Fibroblast of lung (primary cell): ENCODE results near the gene SUMF2. TPM values are rescaled to one million over a fixed set of nuclear protein-coding genes. Genes with fewer than 3 reads are reported as not detected.
"Not testable (repeated sequence)": the region's sequence is repeated elsewhere in the genome, so short reads cannot be mapped to it uniquely, and the experiment has no call there.

ENCODE experiments used
- DNase-seq, 2 donors: peaks; one replicate each; pipeline versions ENCODE4 v3.0.0 to v3.0.0-alpha.2; 2010; ENCODE audit warnings: low read depth in 2 of 2
- H2AFZ ChIP-seq: 2 replicates; pipeline ENCODE4 v1.5.1; 2012; ENCODE audit warnings: low read length, control low read depth, inconsistent platforms
- H3K27ac ChIP-seq: 2 replicates; pipeline ENCODE4 v1.5.1; 2011; ENCODE audit warnings: low read length, control low read depth; ENCODE audit not compliant: insufficient read depth
- H3K27me3 ChIP-seq: 2 replicates; pipeline ENCODE4 v1.5.1; 2011; ENCODE audit warnings: mild to moderate bottlenecking, low read length; ENCODE audit not compliant: control insufficient read depth, insufficient read depth
- H3K36me3 ChIP-seq: 2 replicates; pipeline ENCODE4 v1.5.1; 2011; ENCODE audit warnings: low read length; ENCODE audit not compliant: control insufficient read depth, insufficient read depth
- H3K4me1 ChIP-seq: 2 replicates; pipeline ENCODE4 v1.5.1; 2011; ENCODE audit warnings: low read length; ENCODE audit not compliant: control insufficient read depth, insufficient read depth; ENCODE audit errors: extremely low read depth
- H3K4me2 ChIP-seq: 2 replicates; pipeline ENCODE4 v1.5.1; 2011; ENCODE audit warnings: low read length, control low read depth; ENCODE audit not compliant: insufficient read depth; ENCODE audit errors: extremely low read depth
- H3K4me3 ChIP-seq, 4 experiments: fragments of 200-600 bp in 1 of 4; sonication (generic) in 1 of 4; replicated peaks in 1 of 4; 2 replicates each; pipeline ENCODE4 v1.5.1; 2011 to 2016; ENCODE audit warnings: low read length in 4 of 4, low read depth in 3 of 4, mild to moderate bottlenecking in 3 of 4, control low read depth in 2 of 4, inconsistent platforms in 1 of 4, mixed read lengths in 1 of 4; ENCODE audit not compliant: insufficient read depth in 1 of 4; ENCODE audit errors: control extremely low read depth in 1 of 4
- H3K79me2 ChIP-seq: 2 replicates; pipeline ENCODE4 v1.5.1; 2012; ENCODE audit warnings: mild to moderate bottlenecking, low read length, inconsistent platforms; ENCODE audit not compliant: control insufficient read depth, insufficient read depth
- H3K9ac ChIP-seq: 2 replicates; pipeline ENCODE4 v1.5.1; 2011; ENCODE audit warnings: mild to moderate bottlenecking, low read length, control low read depth; ENCODE audit not compliant: insufficient read depth
- H3K9me3 ChIP-seq: 2 replicates; pipeline ENCODE4 v1.5.1; 2012; ENCODE audit warnings: low read depth, low read length; ENCODE audit not compliant: control insufficient read depth, insufficient read depth
- H4K20me1 ChIP-seq: 2 replicates; pipeline ENCODE4 v1.5.1; 2011; ENCODE audit warnings: low read length; ENCODE audit not compliant: control insufficient read depth, insufficient read depth; ENCODE audit errors: extremely low read depth
- CTCF ChIP-seq, 2 donors: IDR thresholded peaks in 1 of 2; conservative IDR thresholded peaks in 1 of 2; 1 replicate in 1 of 2; 2 replicates in 1 of 2; pipeline ENCODE4 v1.5.1; 2011 to 2012; ENCODE audit warnings: low read length in 2 of 2, control low read depth in 1 of 2, inconsistent platforms in 1 of 2, low read depth in 1 of 2, mild to moderate bottlenecking in 1 of 2
- EZH2 ChIP-seq: IDR thresholded peaks from 2 replicates; pipeline ENCODE4 v1.5.1; 2012; ENCODE audit warnings: low read length, control low read depth, mild to moderate bottlenecking; ENCODE audit errors: missing control alignments
- polyA plus RNA-seq, 2 donors: library from polyadenylated mRNA; depleted of rRNA in 1 of 2; stranded (reverse) in 1 of 2; unstranded in 1 of 2; fragments of >200 nt; gene quantifications; 2 replicates each; pipeline ENCODE4 v1.2.1, GENCODE V29; 2011 to 2012; ENCODE audit warnings: missing spikeins in 1 of 2
- total RNA-seq: library from RNA; depleted of rRNA; stranded (reverse); fragments of >200 nt; gene quantifications from 2 replicates; pipeline ENCODE4 v1.2.1, GENCODE V29; 2014

SUMF2 gene
- total and polyA plus RNA-seq, 2 donors (not counting 1 experiment from before 2014, with no cell fraction given), result 118 to 229 TPM

GRCh38 chr7:56030340-56030739, 33.7 kb upstream of the SUMF2 start:
- Histone ChIP-seq H3K9me3 (no peaks in the 10 kb centered on the region), H3K36me3 (no peaks in the 10 kb centered on the region), H3K4me2 (no peak overlapping the region), H4K20me1 (no peaks in the 10 kb centered on the region), H3K27ac (no peak overlapping the region), H3K4me3 (no peak overlapping the region), H3K4me1 (no peaks in the 10 kb centered on the region), H3K79me2 (no peaks in the 10 kb centered on the region), H3K9ac (no peak overlapping the region), H3K27me3 (no peaks in the 10 kb centered on the region), H2AFZ (no peak overlapping the region)
- no peak for DNase-seq
- no peak for TF ChIP-seq EZH2
- TF ChIP-seq CTCF (conservative IDR thresholded peaks at IDR 0.05 in 1 of 2, IDR thresholded peaks at IDR 0.05 in 1 of 2; ENCODE audit: low read depth in 1 of 2, low read length in 2 of 2), result no peak

DNA sequence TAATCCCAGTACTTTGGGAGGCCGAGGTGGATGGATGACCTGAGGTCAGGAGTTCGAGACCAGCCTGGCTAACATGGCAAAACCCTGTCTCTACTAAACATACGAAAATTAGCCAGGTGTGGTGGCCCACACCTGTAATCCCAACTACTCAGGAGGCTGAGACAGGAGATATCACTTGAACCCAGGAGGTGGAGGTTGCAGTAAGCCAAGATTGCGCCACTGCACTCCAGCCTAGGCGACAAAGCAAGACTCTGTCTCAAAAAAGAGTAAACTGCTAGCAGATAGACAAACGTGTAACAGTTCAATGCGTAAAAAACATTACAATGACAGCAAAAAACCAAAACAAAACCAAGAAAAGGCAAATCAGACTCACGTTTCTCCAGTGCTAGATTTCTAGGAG, 32.5 kb upstream of the SUMF2 start:
- not testable (repeated sequence) for H3K27ac ChIP-seq, H3K27me3 ChIP-seq, H3K9ac ChIP-seq, H4K20me1 ChIP-seq, H3K4me1 ChIP-seq, H3K4me2 ChIP-seq, H3K79me2 ChIP-seq, H2AFZ ChIP-seq, H3K9me3 ChIP-seq, DNase-seq, H3K36me3 ChIP-seq
- H3K4me3 ChIP-seq, result peak overlapping the region in 1 of 4 experiments; percentile 1

- DNase-seq, H3K27me3 ChIP-seq, H3K9ac ChIP-seq, H3K79me2 ChIP-seq, H3K27ac ChIP-seq, H2AFZ ChIP-seq, H4K20me1 ChIP-seq, H3K9me3 ChIP-seq, H3K4me2 ChIP-seq, H3K36me3 ChIP-seq, H3K4me1 ChIP-seq: not testable (repeated sequence)
- peak overlapping the region in 1 of 4 experiments; percentile 87 for H3K4me3 ChIP-seq
Measured at GRCh38 chr7:56032578-56032977, 31.5 kb upstream of the SUMF2 start.

DNA sequence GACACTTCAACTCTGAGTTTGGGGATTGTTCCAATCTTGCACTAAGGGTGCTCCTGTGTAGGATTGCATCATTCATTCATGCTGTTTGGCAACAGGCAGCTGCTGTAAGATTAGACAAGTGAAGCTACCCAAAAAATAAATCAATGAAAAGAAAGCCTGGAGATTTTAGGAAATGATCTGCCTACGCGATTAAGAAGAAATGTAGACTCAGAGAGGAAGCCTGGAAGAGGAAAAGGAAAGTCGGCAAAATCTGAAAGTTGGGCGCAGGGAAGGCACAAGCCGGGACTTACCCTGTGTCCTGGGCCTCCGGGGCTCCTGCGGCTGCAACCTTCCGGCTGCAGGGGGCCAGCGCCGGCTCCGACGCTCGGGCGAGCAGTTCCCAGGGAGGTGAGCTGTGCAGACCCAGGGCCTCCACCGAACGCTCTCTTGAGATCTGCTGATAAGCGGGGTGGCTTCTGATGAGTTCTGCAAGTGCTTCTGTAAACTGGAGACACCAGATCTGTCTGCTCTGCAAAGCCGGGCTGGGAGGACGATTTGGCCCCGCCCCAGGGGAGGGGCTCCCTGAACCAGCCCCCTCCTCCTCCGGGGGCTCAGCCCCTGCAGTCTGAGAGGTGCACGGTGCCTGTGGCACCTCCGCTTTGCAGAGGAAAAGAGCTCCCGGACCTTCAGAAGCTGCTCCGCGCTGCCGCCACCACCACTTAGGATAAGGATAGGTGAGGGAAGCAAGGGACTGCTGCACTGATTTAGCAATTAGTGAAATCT, 30.2 kb upstream of the SUMF2 start:
- Histone ChIP-seq H3K4me3 (peak overlapping the region; percentile 77 to 94 (median 84)), H3K27me3 (no peaks in the 10 kb centered on the region), H3K9me3 (no peaks in the 10 kb centered on the region), H3K4me1 (no peaks in the 10 kb centered on the region), H3K36me3 (no peaks in the 10 kb centered on the region), H2AFZ (peak overlapping the region; percentile 92), H3K27ac (no peak overlapping the region), H4K20me1 (no peaks in the 10 kb centered on the region), H3K79me2 (no peaks in the 10 kb centered on the region), H3K4me2 (peak overlapping the region; percentile 93), H3K9ac (peak overlapping the region; percentile 37)
- peak; percentile 32 to 49 for TF ChIP-seq CTCF (conservative IDR thresholded peaks at IDR 0.05 in 1 of 2, IDR thresholded peaks at IDR 0.05 in 1 of 2; ENCODE audit: low read depth in 1 of 2, low read length in 2 of 2)
- no peak for TF ChIP-seq EZH2
- peak; percentile 67 to 86 for DNase-seq
